Spleen (tissue), 11 donors: Measurements from ENCODE around the gene ZNF442. TPM values are rescaled to one million over a fixed set of nuclear protein-coding genes. Genes with fewer than 3 reads are reported as not detected.

Source experiments
- polyA plus RNA-seq, 3 donors: library from polyadenylated mRNA; stranded (reverse); fragments of 200-250 nt; gene quantifications; one replicate each; pipeline ENCODE4 v1.2.1, GENCODE V29; 2013
- small RNA-seq, 4 donors: library from RNA; depleted of rRNA; stranded (forward); fragments of <200 nt; gene quantifications; one replicate each; pipeline ENCODE3, GENCODE V24; 2016
- total RNA-seq, 7 donors: library from RNA; depleted of rRNA in 3 of 7; stranded (reverse); fragments of >200 nt in 3 of 7; fragmentation: NEBNext Ultra II Directional in 4 of 7; extraction: Animal tissue kit (Norgen Biotek cat#: 25700) in 4 of 7; gene quantifications; one replicate each; pipeline versions ENCODE4 v1.1.0 to v1.2.1, GENCODE V29; 2016 to 2021
- donor health status: healthy with polysubstance abuse.
- donor health status: DM: no; HTN: no; CAD: no; lungs with moderate emphysema.
- donor health status: DM: no; HTN: no; CAD: no.
- donor health status: Bipolar disorder and iron deficiency.
- donor health status: healthy.
- donor health status: DM: no; HTN: no; CAD: no.
- donor health status: DM: yes; HTN: yes; CAD: no.

The ZNF442 gene
- total and polyA plus RNA-seq, 10 donors, result 0.48 to 6.1 (median 3.2) TPM

Small RNAs within 50 kb of the gene (small RNA-seq; reads per million reads assigned to genes)
- 0 reads per million in 4 donors for gene RPS29P23

Other genes with a start within 250 kb of the ZNF442 start
- 1 to 10 TPM; 3.1 to 5.5 (median 4.1) TPM for gene ZNF20, start 225.3 kb downstream of the ZNF442 start, total RNA-seq
- 1 to 10 TPM; 2.0 to 2.8 (median 2.7) TPM for gene ZNF20, start 225.3 kb downstream of the ZNF442 start, polyA plus RNA-seq
- 1 to 10 TPM; 4.0 to 7.9 (median 5.6) TPM for gene ZNF625, start 208.9 kb downstream of the ZNF442 start, total RNA-seq
- gene ZNF625, start 208.9 kb downstream of the ZNF442 start, polyA plus RNA-seq, result 1 to 10 TPM; 1.2 to 3.6 (median 2.0) TPM
- 10 to 100 TPM; 16.3 to 20.1 (median 17.8) TPM for gene ZNF136, start 202.6 kb downstream of the ZNF442 start, total RNA-seq
- 1 to 10 TPM; 5.5 to 7.4 (median 5.6) TPM for gene ZNF136, start 202.6 kb downstream of the ZNF442 start, polyA plus RNA-seq
- gene ZNF44, start 70.8 kb downstream of the ZNF442 start, total RNA-seq, result 10 to 100 TPM; 12.7 to 21.3 (median 16.0) TPM
- gene ZNF44, start 70.8 kb downstream of the ZNF442 start, polyA plus RNA-seq, result 10 to 100 TPM in 1 of 3 donors, 1 to 10 TPM in 2; 6.7 to 10.8 (median 7.1) TPM
- gene ZNF563, start 32.0 kb downstream of the ZNF442 start, total RNA-seq, result 1 to 10 TPM; 3.5 to 9.6 (median 5.9) TPM
- 1 to 10 TPM; 1.6 to 3.2 (median 2.3) TPM for gene ZNF563, start 32.0 kb downstream of the ZNF442 start, polyA plus RNA-seq
- 10 to 100 TPM in 1 of 7 donors, 1 to 10 TPM in 6; 6.3 to 12.8 (median 7.6) TPM for gene ZNF799, start 35.6 kb upstream of the ZNF442 start, total RNA-seq
- gene ZNF799, start 35.6 kb upstream of the ZNF442 start, polyA plus RNA-seq, result 1 to 10 TPM; 3.2 to 4.4 (median 4.0) TPM
- gene ZNF443, start 75.3 kb upstream of the ZNF442 start, total RNA-seq, result 1 to 10 TPM; 2.7 to 9.7 (median 4.5) TPM
- 1 to 10 TPM; 1.4 to 2.0 (median 1.9) TPM for gene ZNF443, start 75.3 kb upstream of the ZNF442 start, polyA plus RNA-seq
- gene ZNF709, start 119.1 kb upstream of the ZNF442 start, total RNA-seq, result 1 to 10 TPM; 3.9 to 6.8 (median 4.2) TPM
- 1 to 10 TPM; 1.1 to 1.4 (median 1.3) TPM for gene ZNF709, start 119.1 kb upstream of the ZNF442 start, polyA plus RNA-seq
- gene ZNF564, start 185.8 kb upstream of the ZNF442 start, total RNA-seq, result 10 to 100 TPM; 17.0 to 24.5 (median 21.7) TPM
- gene ZNF564, start 185.8 kb upstream of the ZNF442 start, polyA plus RNA-seq, result 10 to 100 TPM in 1 of 3 donors, 1 to 10 TPM in 2; 5.9 to 11.4 (median 6.5) TPM
- gene ZNF490, start 245.1 kb upstream of the ZNF442 start, total RNA-seq, result 10 to 100 TPM; 11.6 to 21.7 (median 15.4) TPM
- gene ZNF490, start 245.1 kb upstream of the ZNF442 start, polyA plus RNA-seq, result 1 to 10 TPM in 1 of 3 donors, under 1 TPM in 2; 0.77 to 1.1 (median 0.93) TPM
- 10 to 100 TPM; 27.8 to 64.9 (median 33.4) TPM for gene ZNF791, start 245.2 kb upstream of the ZNF442 start, total RNA-seq
- gene ZNF791, start 245.2 kb upstream of the ZNF442 start, polyA plus RNA-seq, result 10 to 100 TPM in 1 of 3 donors, 1 to 10 TPM in 2; 6.8 to 11.1 (median 7.3) TPM